Measurements from ENCODE around the gene RNU7-1. TPM values are rescaled to one million over a fixed set of nuclear protein-coding genes. Genes with fewer than 3 reads are reported as not detected.

Gene RNU7-1
- total and polyA plus RNA-seq, 4 donors, result 16.2 to 21.9 TPM; not detected in 2

GRCh38 chr12:6974180-6974579 is 30.6 kb downstream of the RNU7-1 start:
- Histone ChIP-seq H3K4me1 (ENCODE audit: control insufficient read depth, insufficient read depth, low read length) (peaks cover 15% of the 10 kb centered on the region), H3K27me3 (ENCODE audit: control insufficient read depth, insufficient read depth, low read length) (no peaks in the 10 kb centered on the region), H3K9me3 (ENCODE audit: control insufficient read depth, insufficient read depth, low read length) (no peaks in the 10 kb centered on the region), H3K27ac (ENCODE audit: low read depth, low read length) (no peak overlapping the region), H3K4me3 (ENCODE audit: low read depth, low read length) (no peak overlapping the region), H3K36me3 (ENCODE audit: control insufficient read depth, insufficient read depth, low read length) (peaks cover 54% of the 10 kb centered on the region)
- no peak for DNase-seq (ENCODE audit: low read depth in 4 of 6, low spot score in 6 of 6)
- 100% methylated on average over 2 of the region's 6 CpGs for WGBS (ENCODE audit: insufficient coverage)

GRCh38 chr12:6975297-6976032 is 31.8 kb downstream of the RNU7-1 start:
- H3K9me3 ChIP-seq (ENCODE audit: control insufficient read depth, insufficient read depth, low read length), result no peaks in the 10 kb centered on the region
- no peak overlapping the region for H3K4me3 ChIP-seq (ENCODE audit: low read depth, low read length)
- no peak overlapping the region for H3K27ac ChIP-seq (ENCODE audit: low read depth, low read length)
- 80% methylated on average over 1 of the region's 2 CpGs for WGBS (ENCODE audit: insufficient coverage)
- DNase-seq (ENCODE audit: low read depth in 4 of 6, low spot score in 6 of 6), result no peak
- H3K4me1 ChIP-seq (ENCODE audit: control insufficient read depth, insufficient read depth, low read length), result peaks cover 3% of the 10 kb centered on the region
- H3K27me3 ChIP-seq (ENCODE audit: control insufficient read depth, insufficient read depth, low read length), result no peaks in the 10 kb centered on the region
- H3K36me3 ChIP-seq (ENCODE audit: control insufficient read depth, insufficient read depth, low read length), result peaks cover 64% of the 10 kb centered on the region

- Histone ChIP-seq H3K36me3 (ENCODE audit: control insufficient read depth, insufficient read depth, low read length) (peaks cover 79% of the 10 kb centered on the region), H3K27me3 (ENCODE audit: control insufficient read depth, insufficient read depth, low read length) (no peaks in the 10 kb centered on the region), H3K4me1 (ENCODE audit: control insufficient read depth, insufficient read depth, low read length) (no peaks in the 10 kb centered on the region), H3K4me3 (ENCODE audit: low read depth, low read length) (no peak overlapping the region), H3K27ac (ENCODE audit: low read depth, low read length) (no peak overlapping the region), H3K9me3 (ENCODE audit: control insufficient read depth, insufficient read depth, low read length) (no peaks in the 10 kb centered on the region)
- 90% methylated on average over 10 of the region's 10 CpGs for WGBS (ENCODE audit: insufficient coverage)
- DNase-seq (ENCODE audit: low read depth in 4 of 6, low spot score in 6 of 6), result no peak
Observed at GRCh38 chr12:6977653-6978052, 34.0 kb downstream of the RNU7-1 start.

GRCh38 chr12:6978188-6978587 is 34.6 kb downstream of the RNU7-1 start:
- H3K27ac ChIP-seq (ENCODE audit: low read depth, low read length), result no peak overlapping the region
- H3K36me3 ChIP-seq (ENCODE audit: control insufficient read depth, insufficient read depth, low read length), result peaks cover 77% of the 10 kb centered on the region
- H3K27me3 ChIP-seq (ENCODE audit: control insufficient read depth, insufficient read depth, low read length), result no peaks in the 10 kb centered on the region
- WGBS (ENCODE audit: insufficient coverage), result 90% methylated on average over 6 of the region's 6 CpGs
- no peak overlapping the region for H3K4me3 ChIP-seq (ENCODE audit: low read depth, low read length)
- H3K9me3 ChIP-seq (ENCODE audit: control insufficient read depth, insufficient read depth, low read length), result no peaks in the 10 kb centered on the region
- no peak for DNase-seq (ENCODE audit: low read depth in 4 of 6, low spot score in 6 of 6)
- no peaks in the 10 kb centered on the region for H3K4me1 ChIP-seq (ENCODE audit: control insufficient read depth, insufficient read depth, low read length)

- Histone ChIP-seq H3K4me1 (ENCODE audit: control insufficient read depth, insufficient read depth, low read length) (no peaks in the 10 kb centered on the region), H3K27ac (ENCODE audit: low read depth, low read length) (no peak overlapping the region), H3K4me3 (ENCODE audit: low read depth, low read length) (no peak overlapping the region), H3K36me3 (ENCODE audit: control insufficient read depth, insufficient read depth, low read length) (peaks cover 76% of the 10 kb centered on the region), H3K27me3 (ENCODE audit: control insufficient read depth, insufficient read depth, low read length) (no peaks in the 10 kb centered on the region), H3K9me3 (ENCODE audit: control insufficient read depth, insufficient read depth, low read length) (no peaks in the 10 kb centered on the region)
- WGBS (ENCODE audit: insufficient coverage), result 73% methylated on average over 3 of the region's 3 CpGs
- no peak for DNase-seq (ENCODE audit: low read depth in 4 of 6, low spot score in 6 of 6)
Observed at GRCh38 chr12:6978611-6979011, 35.0 kb downstream of the RNU7-1 start.

GRCh38 chr12:6979021-6979420 is 35.4 kb downstream of the RNU7-1 start:
- DNase-seq (ENCODE audit: low read depth in 4 of 6, low spot score in 6 of 6), result no peak
- no peaks in the 10 kb centered on the region for H3K9me3 ChIP-seq (ENCODE audit: control insufficient read depth, insufficient read depth, low read length)
- peaks cover 72% of the 10 kb centered on the region for H3K36me3 ChIP-seq (ENCODE audit: control insufficient read depth, insufficient read depth, low read length)
- no peak overlapping the region for H3K4me3 ChIP-seq (ENCODE audit: low read depth, low read length)
- no peaks in the 10 kb centered on the region for H3K4me1 ChIP-seq (ENCODE audit: control insufficient read depth, insufficient read depth, low read length)
- 94% methylated on average over 6 of the region's 6 CpGs for WGBS (ENCODE audit: insufficient coverage)
- H3K27me3 ChIP-seq (ENCODE audit: control insufficient read depth, insufficient read depth, low read length), result no peaks in the 10 kb centered on the region
- no peak overlapping the region for H3K27ac ChIP-seq (ENCODE audit: low read depth, low read length)

- Histone ChIP-seq H3K4me3 (ENCODE audit: low read depth, low read length) (no peak overlapping the region), H3K9me3 (ENCODE audit: control insufficient read depth, insufficient read depth, low read length) (no peaks in the 10 kb centered on the region), H3K4me1 (ENCODE audit: control insufficient read depth, insufficient read depth, low read length) (no peaks in the 10 kb centered on the region), H3K36me3 (ENCODE audit: control insufficient read depth, insufficient read depth, low read length) (peaks cover 69% of the 10 kb centered on the region), H3K27me3 (ENCODE audit: control insufficient read depth, insufficient read depth, low read length) (no peaks in the 10 kb centered on the region), H3K27ac (ENCODE audit: low read depth, low read length) (no peak overlapping the region)
- no peak for DNase-seq (ENCODE audit: low read depth in 4 of 6, low spot score in 6 of 6)
- 78% methylated on average over 1 of the region's 3 CpGs for WGBS (ENCODE audit: insufficient coverage)
Observed at GRCh38 chr12:6979453-6979852, 35.8 kb downstream of the RNU7-1 start.

- 96% methylated on average over 4 of the region's 4 CpGs for WGBS (ENCODE audit: insufficient coverage)
- Histone ChIP-seq H3K4me1 (ENCODE audit: control insufficient read depth, insufficient read depth, low read length) (no peaks in the 10 kb centered on the region), H3K4me3 (ENCODE audit: low read depth, low read length) (no peak overlapping the region), H3K27ac (ENCODE audit: low read depth, low read length) (no peak overlapping the region), H3K27me3 (ENCODE audit: control insufficient read depth, insufficient read depth, low read length) (no peaks in the 10 kb centered on the region), H3K9me3 (ENCODE audit: control insufficient read depth, insufficient read depth, low read length) (no peaks in the 10 kb centered on the region), H3K36me3 (ENCODE audit: control insufficient read depth, insufficient read depth, low read length) (peaks cover 68% of the 10 kb centered on the region)
- DNase-seq (ENCODE audit: low read depth in 4 of 6, low spot score in 6 of 6), result no peak
Observed at GRCh38 chr12:6980075-6980474, 36.5 kb downstream of the RNU7-1 start.

- Histone ChIP-seq H3K4me3 (ENCODE audit: low read depth, low read length) (no peak overlapping the region), H3K36me3 (ENCODE audit: control insufficient read depth, insufficient read depth, low read length) (peaks cover 63% of the 10 kb centered on the region), H3K9me3 (ENCODE audit: control insufficient read depth, insufficient read depth, low read length) (no peaks in the 10 kb centered on the region), H3K4me1 (ENCODE audit: control insufficient read depth, insufficient read depth, low read length) (no peaks in the 10 kb centered on the region), H3K27ac (ENCODE audit: low read depth, low read length) (no peak overlapping the region), H3K27me3 (ENCODE audit: control insufficient read depth, insufficient read depth, low read length) (no peaks in the 10 kb centered on the region)
- no peak for DNase-seq (ENCODE audit: low read depth in 4 of 6, low spot score in 6 of 6)
Observed at GRCh38 chr12:6980740-6981139, 37.1 kb downstream of the RNU7-1 start.
